HG03066 (cell line): ENCODE data around the gene CHN1.

Experiments
- ATAC-seq: cut with Tn5 transposase; IDR thresholded peaks from one replicate; pipeline ENCODE4 v1.9.1; 2021; ENCODE audit warnings: low read depth; ENCODE audit not compliant: unreplicated experiment

Gene CHN1

GRCh38 chr2:174749793-174750192 is 255.4 kb downstream of the CHN1 start:
- ATAC-seq = no peak

GRCh38 chr2:174748948-174749347 is 256.2 kb downstream of the CHN1 start:
- no peak for ATAC-seq
